ENCODE measurements around the gene TRDMT1. TPM values are rescaled to one million over a fixed set of nuclear protein-coding genes. Genes with fewer than 3 reads are reported as not detected.
"Not testable (repeated sequence)": the region's sequence is repeated elsewhere in the genome, so short reads cannot be mapped to it uniquely, and the experiment has no call there.

The TRDMT1 gene
- total RNA-seq, 4 donors from 2014 or later: 29.4 to 39.7 (median 31.7) TPM

GRCh38 chr10:17115683-17116082 lies 85.8 kb downstream of the TRDMT1 start:
- Histone ChIP-seq H3K27me3 (no peaks in the 10 kb centered on the region), H3K4me1 (peaks cover 0 to 6% of the 10 kb centered on the region in 2 donors), H3K27ac (no peak overlapping the region), H3K36me3 (no peaks in the 10 kb centered on the region), H3K9me3 (no peaks in the 10 kb centered on the region), H3K4me3 (replicated peaks in 1 of 3) (no peak overlapping the region)
- no peak for DNase-seq
- intact Hi-C loops (cut with DNase I): no loop called here
- TF ChIP-seq POLR2A (IDR thresholded peaks at IDR 0.05): no peak
- no peak for TF ChIP-seq CTCF (IDR thresholded peaks at IDR 0.05)
- WGBS, 2 donors: 83 to 86% methylated on average over 5 of the region's 5 CpGs

- H3K36me3 ChIP-seq; H3K9me3 ChIP-seq; H3K4me1 ChIP-seq; H3K27ac ChIP-seq; DNase-seq; H3K27me3 ChIP-seq; intact Hi-C loops (cut with DNase I); H3K4me3 ChIP-seq (replicated peaks in 1 of 3): not testable (repeated sequence)
- WGBS, 2 donors: 94 to 98% methylated on average over 13 of the region's 13 CpGs
Measured at GRCh38 chr10:17114878-17115444, 86.5 kb downstream of the TRDMT1 start.

- Histone ChIP-seq H3K36me3 (no peaks in the 10 kb centered on the region), H3K27ac (no peak overlapping the region), H3K9me3 (no peaks in the 10 kb centered on the region), H3K4me1 (peaks cover 0 to 6% of the 10 kb centered on the region in 2 donors), H3K27me3 (no peaks in the 10 kb centered on the region), H3K4me3 (replicated peaks in 1 of 3) (no peak overlapping the region)
- intact Hi-C loops (cut with DNase I): no loop called here
- TF ChIP-seq CTCF (IDR thresholded peaks at IDR 0.05): no peak
- no peak for TF ChIP-seq POLR2A (IDR thresholded peaks at IDR 0.05)
- DNase-seq: peak in 1 of 2 donors; percentile 5
- 72 to 75% methylated on average over 7 of the region's 7 CpGs for WGBS, 2 donors
Measured at GRCh38 chr10:17113889-17114540, 87.5 kb downstream of the TRDMT1 start.

- Histone ChIP-seq H3K36me3 (no peaks in the 10 kb centered on the region), H3K4me1 (peaks cover 0 to 6% of the 10 kb centered on the region in 2 donors), H3K4me3 (replicated peaks in 1 of 3) (no peak overlapping the region), H3K27me3 (no peaks in the 10 kb centered on the region), H3K9me3 (no peaks in the 10 kb centered on the region), H3K27ac (no peak overlapping the region)
- TF ChIP-seq CTCF (IDR thresholded peaks at IDR 0.05): no peak
- no peak for TF ChIP-seq POLR2A (IDR thresholded peaks at IDR 0.05)
- intact Hi-C loops (cut with DNase I): no loop called here
- no peak for DNase-seq
- WGBS, 2 donors: 94% methylated on average over 4 of the region's 4 CpGs
Measured at GRCh38 chr10:17113346-17113745, 88.1 kb downstream of the TRDMT1 start.

- H3K4me3 ChIP-seq (replicated peaks in 1 of 3): no peak overlapping the region
- DNase-seq: no peak
- H3K27ac ChIP-seq: no peak overlapping the region
- H3K27me3 ChIP-seq: no peaks in the 10 kb centered on the region
- H3K4me1 ChIP-seq: peaks cover 0 to 6% of the 10 kb centered on the region in 2 donors
- no peaks in the 10 kb centered on the region for H3K36me3 ChIP-seq
- H3K9me3 ChIP-seq: no peaks in the 10 kb centered on the region
- TF ChIP-seq CTCF (IDR thresholded peaks at IDR 0.05) (no peak), POLR2A (IDR thresholded peaks at IDR 0.05) (no peak)
- intact Hi-C loops (cut with DNase I): no loop called here
- WGBS, 2 donors: 76 to 78% methylated on average over 3 of the region's 3 CpGs
Measured at GRCh38 chr10:17112566-17112965, 88.9 kb downstream of the TRDMT1 start.

All from thyroid gland (tissue), 4 donors.